HG02943 (cell line): Measurements from ENCODE around the gene LCA5.
"Not testable (repeated sequence)": the region's sequence is repeated elsewhere in the genome, so short reads cannot be mapped to it uniquely, and the experiment has no call there.

Experiments used
- ATAC-seq: cut with Tn5 transposase; IDR thresholded peaks from one replicate; pipeline ENCODE4 v1.9.1; 2021; ENCODE audit warnings: mild to moderate bottlenecking, low read depth, moderate library complexity; ENCODE audit not compliant: unreplicated experiment

LCA5 gene

GRCh38 chr6:79538106-79538971 is 1.1 kb upstream of the LCA5 start:
- ATAC-seq: no peak

GRCh38 chr6:79536585-79536953 is 661 bp downstream of the LCA5 start:
- no peak for ATAC-seq

- not testable (repeated sequence) for ATAC-seq
Measured at GRCh38 chr6:79529567-79529966, 7.7 kb downstream of the LCA5 start.

GRCh38 chr6:79526897-79527296 is 10.3 kb downstream of the LCA5 start:
- ATAC-seq: no peak

GRCh38 chr6:79525272-79526100 is 11.7 kb downstream of the LCA5 start:
- ATAC-seq: no peak

GRCh38 chr6:79524065-79524464 is 13.2 kb downstream of the LCA5 start:
- no peak for ATAC-seq

- no peak for ATAC-seq
Measured at GRCh38 chr6:79522609-79523008, 14.6 kb downstream of the LCA5 start.

GRCh38 chr6:79520534-79520933 is 16.7 kb downstream of the LCA5 start:
- ATAC-seq: no peak

GRCh38 chr6:79518842-79519241 is 18.4 kb downstream of the LCA5 start:
- no peak for ATAC-seq

- ATAC-seq: no peak
Measured at GRCh38 chr6:79515436-79515835, 21.8 kb downstream of the LCA5 start.

GRCh38 chr6:79513111-79513510 is 24.1 kb downstream of the LCA5 start:
- no peak for ATAC-seq

- ATAC-seq: no peak
Measured at GRCh38 chr6:79512014-79512413, 25.2 kb downstream of the LCA5 start.

- no peak for ATAC-seq
Measured at GRCh38 chr6:79510707-79511106, 26.5 kb downstream of the LCA5 start.

GRCh38 chr6:79506251-79506650 is 31.0 kb downstream of the LCA5 start:
- no peak for ATAC-seq

- no peak for ATAC-seq
Measured at GRCh38 chr6:79504372-79504771, 32.9 kb downstream of the LCA5 start.

- no peak for ATAC-seq
Measured at GRCh38 chr6:79498842-79499241, 38.4 kb downstream of the LCA5 start.

GRCh38 chr6:79495246-79495645 is 42.0 kb downstream of the LCA5 start:
- ATAC-seq: no peak

GRCh38 chr6:79494841-79495240 is 42.4 kb downstream of the LCA5 start:
- ATAC-seq: no peak

- no peak for ATAC-seq
Measured at GRCh38 chr6:79470728-79471127, 66.5 kb downstream of the LCA5 start.

GRCh38 chr6:79469376-79470246 is 67.6 kb downstream of the LCA5 start:
- no peak for ATAC-seq

- no peak for ATAC-seq
Measured at GRCh38 chr6:79468587-79468986, 68.6 kb downstream of the LCA5 start.
